NCI-H345 (cell line): ENCODE measurements around the gene PTCRA.
"Not testable (repeated sequence)": the region's sequence is repeated elsewhere in the genome, so short reads cannot be mapped to it uniquely, and the experiment has no call there.

Experiments
- DNase-seq: peaks from one replicate; lab custom pipeline; 2025; lab: John Stamatoyannopoulos, UW

The PTCRA gene

GRCh38 chr6:42915732-42916131 is at the start of gene PTCRA:
PTCRA (plus strand) TSS chr6:42916053; CDS start chr6:42916070, 17 bp downstream.
- no peak for DNase-seq

GRCh38 chr6:42870145-42870936 is 45.5 kb upstream of the PTCRA start:
- DNase-seq = no peak

- no peak for DNase-seq
Observed at GRCh38 chr6:42871711-42872110, 44.1 kb upstream of the PTCRA start.

GRCh38 chr6:42873313-42873712 is 42.5 kb upstream of the PTCRA start:
- DNase-seq = no peak

GRCh38 chr6:42877695-42878094 is 38.2 kb upstream of the PTCRA start:
- no peak for DNase-seq

GRCh38 chr6:42879372-42880239 is 36.2 kb upstream of the PTCRA start, which contains the start of gene RPL7L1:
RPL7L1 (plus strand) TSS chr6:42879616; CDS start chr6:42879911, 295 bp downstream.
- peak; percentile 91 for DNase-seq

GRCh38 chr6:42880240-42880817 is 35.5 kb upstream of the PTCRA start:
- DNase-seq = not testable (repeated sequence)

GRCh38 chr6:42880871-42881270 is 35.0 kb upstream of the PTCRA start:
- DNase-seq = not testable (repeated sequence)

- DNase-seq = no peak
Observed at GRCh38 chr6:42885702-42886101, 30.2 kb upstream of the PTCRA start.

- DNase-seq = not testable (repeated sequence)
Observed at GRCh38 chr6:42888201-42888600, 27.7 kb upstream of the PTCRA start.

- DNase-seq = no peak
Observed at GRCh38 chr6:42889815-42890214, 26.0 kb upstream of the PTCRA start.

- DNase-seq = peak; percentile 92
Observed at GRCh38 chr6:42890311-42891198, 25.3 kb upstream of the PTCRA start.

GRCh38 chr6:42891199-42891722 is 24.6 kb upstream of the PTCRA start:
- DNase-seq = no peak

- DNase-seq = not testable (repeated sequence)
Observed at GRCh38 chr6:42894041-42894828, 21.6 kb upstream of the PTCRA start.

GRCh38 chr6:42896178-42896719 is 19.6 kb upstream of the PTCRA start:
- peak; percentile 2 for DNase-seq

GRCh38 chr6:42898891-42899361 is 16.9 kb upstream of the PTCRA start:
- DNase-seq = peak; percentile 85

GRCh38 chr6:42899871-42900270 is 16.0 kb upstream of the PTCRA start:
- peak; percentile 60 for DNase-seq

- peak; percentile 87 for DNase-seq
Observed at GRCh38 chr6:42901538-42901957, 14.3 kb upstream of the PTCRA start.

- DNase-seq = not testable (repeated sequence)
Observed at GRCh38 chr6:42902429-42903263, 13.2 kb upstream of the PTCRA start.
